Spleen (tissue), 7 donors: Measurements from ENCODE around the gene ATG101.

ENCODE experiments used
- CTCF ChIP-seq, 11 experiments: fragments of 200-600 bp in 7 of 11; fragments of 450-650 bp in 4 of 11; sonication (generic) in 4 of 11; IDR thresholded peaks in 8 of 11; conservative IDR thresholded peaks in 3 of 11; 1 replicate in 7 of 11; 2 replicates in 4 of 11; pipeline versions ENCODE4 v1.4.0 to v1.8.0; 2016 to 2021; ENCODE audit warnings: antibody characterized with exemption in 11 of 11, inconsistent platforms in 4 of 11, mild to moderate bottlenecking in 1 of 11
- POLR2A ChIP-seq, 3 donors: fragments of 450-650 bp; IDR thresholded peaks; one replicate each; pipeline ENCODE4 v1.5.1; 2017; ENCODE audit warnings: antibody characterized with exemption in 3 of 3, mild to moderate bottlenecking in 1 of 3
- POLR2AphosphoS5 ChIP-seq, 3 donors: sonication (generic); formaldehyde crosslinking; IDR thresholded peaks; one replicate each; pipeline ENCODE4 v1.5.1; 2017; ENCODE audit warnings: antibody characterized with exemption in 3 of 3
- donor health status: DM: no; HTN: no; CAD: no; lungs with moderate emphysema.
- donor health status: DM: no; HTN: no; CAD: no.
- donor health status: DM: no; HTN: no; CAD: no.

- TF ChIP-seq POLR2AphosphoS5 (IDR thresholded peaks at IDR 0.05) = peak in 1 of 3 donors; percentile 36
- no peak for TF ChIP-seq CTCF (IDR thresholded peaks at IDR 0.05 in 8 of 11, conservative IDR thresholded peaks at IDR 0.05 in 3 of 11)
- TF ChIP-seq POLR2A (IDR thresholded peaks at IDR 0.05) = no peak
These were observed 9.1 kb upstream of the ATG101 start for GRCh38 chr12:52060498-52061177.
